Measurements from ENCODE around the gene GYS2.

Gene GYS2

GRCh38 chr12:21551841-21552465, 52.7 kb downstream of the GYS2 start:
- DNase-seq, result no peak

GRCh38 chr12:21547437-21547836, 57.2 kb downstream of the GYS2 start:
- no peak for DNase-seq

GRCh38 chr12:21546716-21547115, 57.9 kb downstream of the GYS2 start:
- DNase-seq, result no peak

GRCh38 chr12:21545557-21545956, 59.1 kb downstream of the GYS2 start:
- no peak for DNase-seq

- DNase-seq, result no peak
Observed at GRCh38 chr12:21543151-21543550, 61.5 kb downstream of the GYS2 start.

- no peak for DNase-seq
Observed at GRCh38 chr12:21542403-21542802, 62.2 kb downstream of the GYS2 start.

- no peak for DNase-seq
Observed at GRCh38 chr12:21541773-21542172, 62.9 kb downstream of the GYS2 start.

- no peak for DNase-seq
Observed at GRCh38 chr12:21539797-21540196, 64.8 kb downstream of the GYS2 start.

GRCh38 chr12:21538061-21538653, 66.5 kb downstream of the GYS2 start:
- DNase-seq, result no peak

- DNase-seq, result no peak
Observed at GRCh38 chr12:21529456-21529855, 75.2 kb downstream of the GYS2 start.

- no peak for DNase-seq
Observed at GRCh38 chr12:21528953-21529352, 75.7 kb downstream of the GYS2 start.

- DNase-seq, result peak; percentile 81
Observed at GRCh38 chr12:21527451-21528180, 77.0 kb downstream of the GYS2 start.

GRCh38 chr12:21526721-21527345, 77.8 kb downstream of the GYS2 start:
- no peak for DNase-seq

- no peak for DNase-seq
Observed at GRCh38 chr12:21526053-21526452, 78.6 kb downstream of the GYS2 start, which contains the start of gene SPX. Gene SPX (plus strand): TSS chr12:21526296. CDS start chr12:21526473, 177 bp downstream.

GRCh38 chr12:21523148-21523547, 81.5 kb downstream of the GYS2 start:
- no peak for DNase-seq

- DNase-seq, result no peak
Observed at GRCh38 chr12:21521541-21521940, 83.1 kb downstream of the GYS2 start.

- DNase-seq, result no peak
Observed at GRCh38 chr12:21518451-21518850, 86.2 kb downstream of the GYS2 start.

GRCh38 chr12:21516281-21516680, 88.4 kb downstream of the GYS2 start:
- no peak for DNase-seq

- DNase-seq, result no peak
Observed at GRCh38 chr12:21509768-21510167, 94.9 kb downstream of the GYS2 start.

- no peak for DNase-seq
Observed at GRCh38 chr12:21507849-21508248, 96.8 kb downstream of the GYS2 start.

- DNase-seq, result no peak
Observed at GRCh38 chr12:21505888-21506287, 98.8 kb downstream of the GYS2 start.

GRCh38 chr12:21502872-21503271, 101.8 kb downstream of the GYS2 start:
- DNase-seq, result no peak

- no peak for DNase-seq
Observed at GRCh38 chr12:21502164-21502496, 102.5 kb downstream of the GYS2 start.

All from activated CD8-positive, alpha-beta memory T cell treated with anti-CD3 and anti-CD28 coated beads for 24 hours (primary cell).